ENCODE data around the gene THSD7B. TPM values are rescaled to one million over a fixed set of nuclear protein-coding genes. Genes with fewer than 3 reads are reported as not detected.

The THSD7B gene
- total and polyA plus RNA-seq, 10 of the 15 experiments (the other 5 are each of a cell fraction or from before 2014, with no cell fraction given): 0.03 to 0.56 (median 0.28) TPM

GRCh38 chr2:137721733-137722132 is 956.4 kb downstream of the THSD7B start:
- WGBS (ENCODE audit: insufficient coverage, insufficient replicate concordance, low lambda C conversion rate, missing lambda C conversion rate): 94% methylated on average over 1 of the region's 1 CpG
- TF ChIP-seq ZBED1 (IDR thresholded peaks at IDR 0.05; ENCODE audit: borderline replicate concordance): no peak
- no peak for TF ChIP-seq ZZZ3 (IDR thresholded peaks at IDR 0.05; ENCODE audit: control insufficient read depth, insufficient read length, low read depth)
- no peak for TF ChIP-seq REST (IDR thresholded peaks at IDR 0.05; ENCODE audit: low read depth, low read length)
- in situ Hi-C loops (cut with MboI) (no loop called here), intact Hi-C loops (cut with micrococcal nuclease; ENCODE audit: unreplicated experiment) (no loop called here)
- no TSS peak for BruUV-seq (replicated peaks)
- Histone ChIP-seq H3K4me3 (no peak overlapping the region), H3K27me3 (replicated peaks in 1 of 2; ENCODE audit: control insufficient read depth in 2 of 2, insufficient read depth in 2 of 2, low read length in 1 of 2) (no peaks in the 10 kb centered on the region), H3K36me3 (ENCODE audit: control insufficient read depth in 2 of 2, insufficient read depth in 2 of 2, low read length in 1 of 2) (no peaks in the 10 kb centered on the region), H3K9me3 (replicated peaks; ENCODE audit: control insufficient read depth, insufficient read depth, low read length) (no peaks in the 10 kb centered on the region), H3K4me2 (ENCODE audit: control insufficient read depth, insufficient read depth) (no peak overlapping the region), H4K20me1 (ENCODE audit: control insufficient read depth, insufficient read depth) (no peaks in the 10 kb centered on the region), H3K4me1 (ENCODE audit: control insufficient read depth, insufficient read depth, low read length) (no peaks in the 10 kb centered on the region), H3K9ac (ENCODE audit: control insufficient read depth, insufficient read depth, low read length) (no peak overlapping the region), H3K79me2 (ENCODE audit: control insufficient read depth, insufficient read depth, low read length) (no peaks in the 10 kb centered on the region), H3K27ac (ENCODE audit: control insufficient read depth, insufficient read depth) (no peak overlapping the region), H2AFZ (ENCODE audit: control insufficient read depth, low read depth, low read length) (no peak overlapping the region)
- ChIA-PET SMC1A (ENCODE audit: uncharacterized antibody, unreplicated experiment) (interaction anchor here (0.6 kb wide), 1 partner anchor 20 kb away, joined by 3 read pairs; no protein-coding TSS in a partner anchor), RAD21 (ENCODE audit: unreplicated experiment) (no interaction called here), CTCF (no interaction called here), POLR2A (no interaction called here)
- DNase-seq (ENCODE audit: low read depth, low spot score): no peak
- ATAC-seq: no peak
- FAIRE-seq: no peak

- 0% methylated on average over 2 of the region's 2 CpGs for WGBS (ENCODE audit: insufficient coverage, insufficient replicate concordance, low lambda C conversion rate, missing lambda C conversion rate)
- H3K9me3 ChIP-seq (replicated peaks; ENCODE audit: control insufficient read depth, insufficient read depth, low read length): no peaks in the 10 kb centered on the region
- BruUV-seq (replicated peaks): no TSS peak
- CTCF ChIA-PET: no interaction called here
- RAD21 ChIA-PET (ENCODE audit: unreplicated experiment): no interaction called here
- intact Hi-C loops (cut with micrococcal nuclease; ENCODE audit: unreplicated experiment): no loop called here
- H3K4me1 ChIP-seq (ENCODE audit: control insufficient read depth, insufficient read depth, low read length): no peaks in the 10 kb centered on the region
- SMC1A ChIA-PET (ENCODE audit: uncharacterized antibody, unreplicated experiment): no interaction called here
- no peak overlapping the region for H3K4me3 ChIP-seq
- ATAC-seq (no peak), FAIRE-seq (no peak), DNase-seq (ENCODE audit: low read depth, low spot score) (no peak)
- in situ Hi-C loops (cut with MboI): no loop called here
- no peak overlapping the region for H2AFZ ChIP-seq (ENCODE audit: control insufficient read depth, low read depth, low read length)
- no peaks in the 10 kb centered on the region for H3K36me3 ChIP-seq (ENCODE audit: control insufficient read depth in 2 of 2, insufficient read depth in 2 of 2, low read length in 1 of 2)
- H4K20me1 ChIP-seq (ENCODE audit: control insufficient read depth, insufficient read depth): no peaks in the 10 kb centered on the region
- H3K79me2 ChIP-seq (ENCODE audit: control insufficient read depth, insufficient read depth, low read length): no peaks in the 10 kb centered on the region
- POLR2A ChIA-PET: no interaction called here
- H3K27ac ChIP-seq (ENCODE audit: control insufficient read depth, insufficient read depth): no peak overlapping the region
- H3K4me2 ChIP-seq (ENCODE audit: control insufficient read depth, insufficient read depth): no peak overlapping the region
- no peaks in the 10 kb centered on the region for H3K27me3 ChIP-seq (replicated peaks in 1 of 2; ENCODE audit: control insufficient read depth in 2 of 2, insufficient read depth in 2 of 2, low read length in 1 of 2)
- no peak overlapping the region for H3K9ac ChIP-seq (ENCODE audit: control insufficient read depth, insufficient read depth, low read length)
- no peak for TF ChIP-seq BCL11A (IDR thresholded peaks at IDR 0.05; ENCODE audit: low read depth, low read length)
- no peak for TF ChIP-seq BCL3 (IDR thresholded peaks at IDR 0.05; ENCODE audit: borderline replicate concordance, insufficient read depth, low read depth, low read length, poor library complexity, severe bottlenecking)
- no peak for TF ChIP-seq BACH1 (IDR thresholded peaks at IDR 0.05; ENCODE audit: borderline replicate concordance)
- no peak for TF ChIP-seq REST (IDR thresholded peaks at IDR 0.05; ENCODE audit: low read depth, low read length)
- TF ChIP-seq NRF1 (conservative IDR thresholded peaks at IDR 0.05; ENCODE audit: low read depth, low read length): no peak
- no peak for TF ChIP-seq MTA2 (IDR thresholded peaks at IDR 0.05; ENCODE audit: low read depth)
- no peak for TF ChIP-seq PAX8 (IDR thresholded peaks at IDR 0.05)
- no peak for TF ChIP-seq DPF2 (IDR thresholded peaks at IDR 0.05)
Measured at GRCh38 chr2:137724912-137725311, 959.6 kb downstream of the THSD7B start.
